SKM-1 treated with dmso at 0.1 percent for 144 hours (cell line): ENCODE results near the gene ATXN2.

ENCODE experiments used
- DNase-seq: peaks from one replicate; lab custom pipeline; 2025; ENCODE audit not compliant: unreplicated experiment; lab: John Stamatoyannopoulos, UW

The ATXN2 gene

DNA sequence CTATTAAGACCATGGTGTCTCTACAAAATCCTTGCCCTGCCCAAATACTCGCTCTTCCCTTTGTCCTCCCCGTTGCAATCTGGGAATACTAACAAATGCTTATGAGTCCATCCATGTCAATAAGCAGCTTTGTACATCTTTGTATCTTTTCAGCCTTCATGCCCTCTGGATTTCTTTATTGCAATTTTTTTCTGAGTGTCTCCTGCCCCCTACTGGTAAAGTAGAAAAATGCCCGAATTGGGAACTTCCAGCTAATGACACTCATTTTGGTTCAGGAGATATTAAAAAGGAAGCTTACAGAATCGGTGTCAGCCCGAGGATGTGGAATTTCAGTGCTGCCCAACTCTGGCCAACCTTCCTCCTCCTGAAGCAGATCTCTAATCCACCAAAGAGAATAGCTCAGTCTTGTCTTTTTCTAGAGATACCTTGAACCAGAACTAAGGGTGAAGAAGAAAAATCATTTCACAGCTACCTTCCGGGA lies 147.4 kb downstream of the ATXN2 start:
- DNase-seq, result peak; percentile 10

GRCh38 chr12:111451232-111451631 lies 147.9 kb downstream of the ATXN2 start:
- no peak for DNase-seq

GRCh38 chr12:111450676-111451075 lies 148.4 kb downstream of the ATXN2 start:
- no peak for DNase-seq

- DNase-seq, result no peak
These were observed 150.0 kb downstream of the ATXN2 start for GRCh38 chr12:111448846-111449790.

- no peak for DNase-seq
These were observed 150.8 kb downstream of the ATXN2 start for GRCh38 chr12:111448266-111448830.

GRCh38 chr12:111447571-111448265 lies 151.4 kb downstream of the ATXN2 start:
- DNase-seq, result no peak

- DNase-seq, result no peak
These were observed 152.2 kb downstream of the ATXN2 start for GRCh38 chr12:111446631-111447570.

DNA sequence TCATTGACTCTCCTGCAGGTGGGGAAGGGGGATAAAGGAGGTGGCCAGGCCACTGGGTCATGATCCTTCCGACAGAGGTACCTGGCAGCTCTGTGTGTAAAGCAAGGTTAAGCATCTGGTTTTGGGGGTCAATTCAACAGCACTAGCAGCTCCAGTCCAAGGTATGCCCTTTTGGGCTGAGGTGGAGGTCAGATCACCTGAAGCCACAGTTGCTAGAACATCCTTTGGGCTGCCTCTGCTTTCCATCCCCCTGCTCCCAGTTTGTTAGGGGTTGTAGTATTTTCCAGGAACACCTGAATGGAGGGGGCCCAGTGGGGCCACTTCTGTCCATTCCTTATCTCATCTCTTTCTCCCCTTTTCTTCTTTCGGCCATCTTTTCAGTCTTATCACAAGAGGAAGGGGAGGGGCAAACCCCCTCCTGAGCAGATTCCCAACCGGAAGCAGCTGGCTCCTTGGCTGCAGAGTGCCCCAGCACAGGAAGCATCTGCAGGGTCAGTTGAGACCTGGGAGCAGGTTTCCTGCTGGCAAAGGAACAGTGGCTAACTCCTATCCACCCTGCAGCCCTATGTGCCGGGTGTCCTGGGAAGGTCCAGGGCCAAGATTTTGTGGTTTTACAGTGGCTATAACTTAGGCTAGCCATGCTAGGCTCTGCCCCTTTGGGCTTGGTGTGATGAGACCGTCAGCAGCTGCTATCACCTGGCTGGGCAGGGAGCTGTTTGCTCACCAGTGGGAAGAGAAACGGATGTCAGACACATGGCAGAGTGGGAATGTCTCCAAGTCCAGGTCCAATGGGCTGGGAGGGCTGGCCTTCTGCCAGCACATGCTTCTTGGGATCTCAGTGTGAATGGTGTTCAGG lies 153.2 kb downstream of the ATXN2 start:
- DNase-seq, result no peak

GRCh38 chr12:111444925-111445725 lies 154.0 kb downstream of the ATXN2 start:
- peak; percentile 29 for DNase-seq

GRCh38 chr12:111444314-111444924 lies 154.7 kb downstream of the ATXN2 start:
- no peak for DNase-seq

DNA sequence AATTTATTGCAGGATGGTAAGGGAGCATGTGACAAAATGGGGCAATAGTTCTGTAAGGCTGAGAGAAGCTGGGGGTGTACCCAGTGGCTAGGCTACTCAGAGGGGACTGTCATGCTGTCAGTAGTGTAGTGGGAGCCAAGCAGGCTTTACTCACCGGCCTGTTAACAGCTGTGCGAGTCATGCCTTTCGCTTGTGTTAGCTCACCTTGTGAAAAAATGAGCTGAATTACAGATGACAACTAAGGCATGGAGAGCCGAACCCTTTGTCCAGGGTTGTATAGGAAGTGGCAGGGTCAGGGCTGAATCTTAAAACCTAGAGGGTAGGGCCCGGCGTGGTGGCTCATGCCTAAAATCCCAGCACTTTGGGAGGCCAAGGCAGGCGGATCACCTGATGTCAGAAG lies 155.5 kb downstream of the ATXN2 start:
- DNase-seq, result no peak

GRCh38 chr12:111443086-111443485 lies 156.0 kb downstream of the ATXN2 start:
- no peak for DNase-seq

DNA sequence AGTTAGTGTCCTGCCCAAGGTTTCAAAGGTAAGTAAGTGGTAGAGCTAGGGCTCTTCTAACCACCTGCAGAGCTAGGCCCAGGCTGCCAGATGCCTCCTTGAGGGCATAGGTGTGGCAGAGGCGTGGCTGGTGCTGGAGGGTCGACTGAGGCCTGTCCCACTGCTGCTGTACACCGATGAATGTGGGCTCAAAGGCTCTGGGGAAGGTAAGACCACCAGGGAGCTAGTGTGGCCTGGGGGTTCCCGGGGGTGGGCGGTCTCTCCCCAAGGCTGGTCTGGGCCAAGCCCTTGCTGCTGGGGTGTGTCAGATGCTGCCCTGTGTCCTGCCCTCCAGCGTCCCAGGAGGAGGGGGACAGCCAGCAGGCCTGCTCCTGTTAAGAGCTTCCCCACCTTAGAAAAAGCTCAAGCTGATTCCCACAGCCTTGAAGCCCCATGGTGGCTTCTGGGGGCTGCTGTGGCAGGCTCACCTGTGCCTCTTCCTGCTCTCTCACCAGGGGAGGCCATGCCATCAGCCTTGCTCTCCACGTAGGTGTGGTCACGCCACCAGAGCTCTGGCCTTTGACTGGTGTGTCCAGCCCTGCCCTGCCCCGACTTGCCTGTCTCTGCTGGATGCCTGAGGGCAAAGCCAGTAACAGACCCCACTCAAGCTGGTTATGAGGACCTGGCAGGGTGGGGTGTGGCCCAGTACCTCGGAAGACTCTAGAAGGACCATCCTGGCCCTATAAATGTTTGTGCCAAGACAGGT lies 156.6 kb downstream of the ATXN2 start:
- no peak for DNase-seq

DNA sequence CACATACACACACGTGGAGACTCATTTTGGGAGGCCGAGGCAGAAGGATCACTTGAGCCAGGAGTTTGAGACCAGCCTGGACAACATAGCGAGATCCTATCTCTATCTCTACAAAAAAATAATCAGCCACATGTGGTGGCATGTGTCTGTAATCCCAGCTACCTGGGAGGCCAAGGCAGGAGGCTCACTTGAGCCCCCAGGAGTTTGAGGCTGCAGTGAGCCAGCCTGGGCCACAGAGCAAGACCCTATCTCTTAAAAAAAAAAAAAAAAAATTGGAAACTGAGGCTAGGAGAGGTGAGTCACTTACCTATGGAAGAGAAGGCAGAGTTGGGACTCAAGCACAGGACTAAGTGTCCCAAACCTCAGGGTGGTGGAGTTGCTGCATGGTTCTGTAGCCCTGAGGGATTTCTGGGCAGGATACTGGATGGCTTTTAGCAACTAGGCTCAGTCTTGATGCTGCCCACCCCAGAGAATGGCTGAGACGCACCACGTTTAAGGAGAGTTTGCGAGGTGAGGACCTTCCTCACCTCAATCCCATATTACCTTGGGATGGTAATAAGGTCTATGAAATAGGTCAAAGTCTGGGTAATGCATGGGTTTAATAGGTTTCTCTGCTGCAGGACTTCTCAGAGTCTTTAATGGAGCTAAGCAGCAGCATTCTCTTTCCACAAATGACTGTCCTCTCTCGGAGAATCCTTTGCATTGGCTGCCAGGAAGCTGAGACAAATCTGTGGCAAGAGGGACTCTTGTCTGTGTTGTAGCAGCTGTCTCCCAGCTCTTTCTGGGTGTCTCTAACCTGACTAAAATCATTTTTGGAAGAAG lies 157.8 kb downstream of the ATXN2 start:
- no peak for DNase-seq

- no peak for DNase-seq
These were observed 158.5 kb downstream of the ATXN2 start for GRCh38 chr12:111440631-111441030.

GRCh38 chr12:111440152-111440551 lies 159.0 kb downstream of the ATXN2 start:
- DNase-seq, result no peak

DNA sequence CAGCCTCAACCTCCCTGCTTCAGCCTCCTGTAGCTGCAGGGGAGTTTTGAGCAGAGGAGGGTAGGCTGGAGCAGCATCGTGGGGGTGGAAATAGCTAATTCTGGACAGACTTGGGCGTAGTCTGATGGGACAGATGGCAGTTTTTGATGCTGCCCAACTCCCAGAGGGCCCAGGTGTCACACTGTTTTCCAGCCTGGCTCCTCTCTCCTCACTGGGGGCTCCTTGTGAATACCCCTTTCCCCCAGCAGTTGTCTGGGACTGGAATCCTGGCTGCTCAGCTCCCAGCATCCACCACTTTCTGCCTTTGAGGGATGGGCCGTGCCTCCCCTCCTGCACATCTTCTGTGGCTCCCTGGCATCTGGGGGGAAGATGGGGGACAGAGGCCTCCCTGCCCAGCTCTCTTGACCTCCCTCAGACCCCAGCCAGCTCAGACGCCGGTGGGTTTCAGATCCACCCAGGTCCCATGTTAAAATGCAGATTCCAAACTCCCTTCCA lies 159.4 kb downstream of the ATXN2 start:
- no peak for DNase-seq
